COLO668 (cell line): ENCODE results near the gene ZSWIM3.

ENCODE experiments used
- DNase-seq: peaks from one replicate; lab custom pipeline; 2025; ENCODE audit not compliant: unreplicated experiment; lab: John Stamatoyannopoulos, UW

The ZSWIM3 gene

DNA sequence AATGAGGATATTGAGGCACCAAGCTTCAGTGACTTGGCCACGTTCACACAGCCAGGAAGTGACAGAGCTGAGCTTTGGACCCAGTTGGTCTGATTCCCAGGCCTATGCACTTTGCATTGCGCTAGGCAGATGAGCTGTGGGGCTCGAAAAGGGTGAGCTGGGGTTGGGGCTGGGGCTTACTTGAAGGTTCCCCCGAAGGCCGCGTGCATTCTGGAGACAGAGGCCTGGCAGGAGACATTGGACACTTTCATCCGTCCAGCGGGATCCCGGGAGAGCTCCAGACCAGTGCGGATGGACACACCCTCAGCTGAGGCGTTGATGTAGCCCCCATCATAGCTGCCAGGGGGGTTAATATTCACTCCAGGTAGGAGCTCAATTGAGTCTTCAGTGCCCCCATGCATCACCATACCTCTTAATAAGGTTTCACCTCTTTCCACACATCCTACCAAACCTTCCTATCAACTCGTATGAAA is 52.0 kb downstream of the ZSWIM3 start:
- DNase-seq = no peak

DNA sequence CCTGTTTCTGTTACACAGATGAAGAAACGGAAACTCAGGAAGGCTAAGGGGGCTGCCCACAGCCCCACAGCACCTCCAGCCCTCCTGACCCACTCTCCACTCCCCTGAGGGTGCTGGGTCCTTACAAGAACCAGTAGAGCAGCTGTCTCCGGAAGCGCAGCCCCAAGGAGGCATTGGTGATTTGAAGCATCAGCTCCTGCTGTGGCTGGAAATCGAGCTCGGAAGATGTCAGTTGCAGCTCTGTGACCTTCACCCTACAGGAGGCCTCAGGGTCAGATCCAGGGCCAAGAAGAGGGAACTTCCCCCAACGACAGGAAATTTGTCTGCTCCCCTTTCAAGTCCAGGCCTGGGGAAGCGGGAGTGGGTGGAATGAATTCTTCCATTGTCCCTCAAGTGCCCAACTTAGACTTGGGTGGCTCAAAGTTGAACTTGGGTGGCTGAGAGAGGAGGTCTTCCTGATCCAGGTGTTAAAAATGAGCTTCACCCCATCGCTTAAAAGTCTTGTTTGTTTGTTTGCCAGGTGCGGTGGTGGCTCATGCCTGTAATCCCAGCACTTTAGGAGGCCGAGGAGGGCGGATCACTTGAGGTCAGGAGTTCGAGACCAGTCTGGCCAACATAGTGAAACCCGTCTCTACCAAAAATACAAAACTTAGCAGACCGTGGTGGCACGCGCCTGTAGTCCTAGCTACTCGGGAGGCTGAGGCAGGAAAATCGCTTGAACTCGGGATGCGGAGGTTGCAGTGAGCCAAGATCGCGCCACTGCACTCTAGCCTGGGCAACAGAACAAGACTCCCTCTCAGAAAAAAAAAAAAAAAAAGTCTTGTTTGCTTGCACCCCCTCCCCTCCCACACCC is 52.6 kb downstream of the ZSWIM3 start:
- no peak for DNase-seq

DNA sequence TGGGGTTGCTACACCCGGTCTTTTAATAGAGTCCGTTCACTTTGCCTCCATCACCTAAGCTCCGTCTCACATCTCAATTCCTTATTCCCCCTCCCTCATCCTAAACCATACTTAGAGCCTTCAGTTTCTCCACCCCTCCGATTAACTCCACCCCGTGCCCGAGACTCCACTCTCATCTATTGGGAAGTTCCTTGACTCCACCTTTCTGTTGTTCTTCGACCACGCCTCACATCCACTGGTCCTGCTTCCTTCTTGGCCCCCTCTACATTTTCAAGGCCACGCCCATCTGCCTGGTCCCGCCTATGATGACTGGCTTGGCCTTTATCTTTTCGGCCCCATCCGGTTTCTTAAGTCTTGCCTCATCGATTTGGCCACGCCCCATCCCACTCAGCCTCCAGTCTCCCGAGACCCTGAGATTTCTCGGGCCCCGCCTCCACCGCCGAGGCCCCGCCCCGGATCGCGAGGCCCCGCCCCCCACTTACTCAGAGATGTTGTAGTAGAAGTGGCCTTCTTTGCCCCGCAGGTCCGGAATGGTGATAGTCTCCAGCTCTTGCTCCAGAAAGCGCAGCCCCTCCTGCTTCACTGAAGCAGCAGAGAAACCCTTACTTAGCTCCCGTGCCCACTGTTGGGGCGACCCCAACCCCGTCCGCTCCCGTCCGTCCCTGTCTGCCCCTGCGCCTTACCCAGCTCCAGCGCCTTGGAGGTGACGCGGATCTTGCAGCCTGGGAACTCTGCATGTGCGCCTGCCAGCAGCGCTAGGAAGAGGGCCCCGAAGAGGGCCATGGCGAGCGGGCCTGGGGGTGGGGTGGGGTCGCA is 53.5 kb downstream of the ZSWIM3 start:
- peak; percentile 10 for DNase-seq

GRCh38 chr20:45911486-45912343 is 54.3 kb downstream of the ZSWIM3 start, which contains the start of gene PLTP:
PLTP (minus strand) TSS chr20:45912155; CDS start chr20:45911452, 703 bp downstream.
- DNase-seq = no peak

- no peak for DNase-seq
Observed at GRCh38 chr20:45912344-45912682, 54.9 kb downstream of the ZSWIM3 start.

DNA sequence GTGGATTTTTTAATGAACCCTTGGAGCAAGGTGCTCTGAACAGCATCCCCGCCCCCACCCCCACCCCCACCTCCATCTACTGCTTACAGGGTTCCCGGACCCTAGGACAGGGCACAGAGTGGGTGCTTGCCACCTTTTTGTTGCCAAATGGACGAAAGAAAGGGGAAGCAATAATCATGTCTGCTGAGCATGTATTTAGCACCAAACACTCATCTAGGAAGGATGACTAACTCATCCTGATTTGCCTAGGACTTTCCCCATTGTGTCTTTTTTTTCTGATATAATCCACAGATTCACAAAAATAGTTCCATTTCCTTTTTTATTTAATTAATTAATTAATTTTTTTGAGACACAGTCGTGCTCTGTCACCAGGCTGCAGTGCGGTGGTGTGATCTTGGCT is 55.7 kb downstream of the ZSWIM3 start:
- no peak for DNase-seq

GRCh38 chr20:45917790-45918141 is 60.4 kb downstream of the ZSWIM3 start:
- DNase-seq = no peak

GRCh38 chr20:45918182-45918737 is 60.8 kb downstream of the ZSWIM3 start:
- DNase-seq = no peak

DNA sequence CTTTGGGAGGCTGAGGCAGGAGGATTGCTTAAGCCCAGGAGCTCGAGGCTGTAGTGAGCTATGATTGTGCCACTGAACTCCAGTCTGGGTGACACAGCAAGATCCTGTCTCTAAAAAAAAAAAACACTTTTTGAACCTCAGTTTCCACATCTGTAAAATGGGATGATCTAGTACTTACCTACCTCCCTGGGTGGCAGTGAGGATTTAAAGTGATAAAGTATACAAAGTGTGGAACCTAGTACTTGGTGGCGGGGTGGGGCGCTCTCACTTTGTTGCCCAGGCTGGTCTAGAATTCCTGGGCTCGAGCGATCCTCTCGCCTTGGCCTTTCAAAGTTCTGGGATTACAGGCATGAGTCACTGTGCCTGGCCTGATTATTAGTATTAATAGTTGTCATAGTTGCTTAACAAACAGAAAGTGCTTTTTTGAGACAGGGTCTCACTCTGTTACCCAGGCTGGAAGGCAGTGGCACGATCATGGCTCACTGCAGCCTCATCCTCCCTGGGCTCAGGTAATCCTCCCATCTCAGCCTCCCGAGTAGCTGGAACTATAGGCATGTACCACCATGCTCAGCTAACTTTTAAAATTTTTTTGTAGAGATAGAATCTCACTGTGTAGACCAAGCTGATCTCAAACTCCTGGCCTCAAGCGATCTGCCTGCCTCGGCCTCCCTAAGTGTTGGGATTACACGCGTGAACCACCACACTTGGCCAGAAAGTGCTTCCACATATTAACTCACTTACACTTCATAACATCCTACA is 61.5 kb downstream of the ZSWIM3 start:
- DNase-seq = no peak

DNA sequence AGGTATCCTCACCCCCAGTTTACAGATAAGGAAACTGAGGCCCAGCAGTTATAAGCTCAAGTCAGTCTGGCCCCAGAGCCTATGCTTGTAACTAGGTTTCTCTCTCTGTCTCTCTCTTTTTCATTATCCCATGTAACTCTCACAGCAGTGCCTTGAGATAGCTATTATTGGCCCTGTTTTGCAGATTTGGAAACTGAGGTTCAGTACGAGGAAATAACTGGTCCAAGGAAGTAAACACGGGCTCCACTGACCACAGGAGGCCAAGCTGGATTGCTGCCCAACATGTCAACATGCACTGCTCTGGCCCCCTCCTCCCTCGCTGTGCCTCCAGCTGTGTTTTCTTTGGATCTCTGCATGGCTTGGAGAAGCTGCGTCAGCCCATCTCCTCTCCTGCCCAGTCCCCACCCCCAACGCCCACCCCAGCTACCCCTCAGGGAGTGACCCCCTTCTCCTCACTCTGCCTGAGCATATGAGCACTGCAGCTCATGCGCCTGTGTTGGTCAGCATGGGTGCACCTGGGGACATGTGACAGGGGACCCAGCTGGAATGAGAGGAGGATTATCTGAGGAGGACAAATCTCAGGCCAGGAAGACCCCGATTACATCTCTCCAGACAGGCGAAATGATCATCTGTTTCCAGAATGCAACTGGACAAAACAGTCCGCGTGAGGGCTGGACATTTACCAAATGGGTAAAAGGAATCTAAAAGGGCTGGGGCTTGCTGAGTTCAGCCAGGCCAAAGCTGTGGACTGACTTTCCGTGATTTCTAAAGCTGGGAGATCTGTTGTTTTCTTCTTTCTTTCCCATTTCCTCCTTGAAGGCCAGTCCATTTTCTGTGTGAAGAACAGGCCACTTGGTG is 62.4 kb downstream of the ZSWIM3 start:
- no peak for DNase-seq

DNA sequence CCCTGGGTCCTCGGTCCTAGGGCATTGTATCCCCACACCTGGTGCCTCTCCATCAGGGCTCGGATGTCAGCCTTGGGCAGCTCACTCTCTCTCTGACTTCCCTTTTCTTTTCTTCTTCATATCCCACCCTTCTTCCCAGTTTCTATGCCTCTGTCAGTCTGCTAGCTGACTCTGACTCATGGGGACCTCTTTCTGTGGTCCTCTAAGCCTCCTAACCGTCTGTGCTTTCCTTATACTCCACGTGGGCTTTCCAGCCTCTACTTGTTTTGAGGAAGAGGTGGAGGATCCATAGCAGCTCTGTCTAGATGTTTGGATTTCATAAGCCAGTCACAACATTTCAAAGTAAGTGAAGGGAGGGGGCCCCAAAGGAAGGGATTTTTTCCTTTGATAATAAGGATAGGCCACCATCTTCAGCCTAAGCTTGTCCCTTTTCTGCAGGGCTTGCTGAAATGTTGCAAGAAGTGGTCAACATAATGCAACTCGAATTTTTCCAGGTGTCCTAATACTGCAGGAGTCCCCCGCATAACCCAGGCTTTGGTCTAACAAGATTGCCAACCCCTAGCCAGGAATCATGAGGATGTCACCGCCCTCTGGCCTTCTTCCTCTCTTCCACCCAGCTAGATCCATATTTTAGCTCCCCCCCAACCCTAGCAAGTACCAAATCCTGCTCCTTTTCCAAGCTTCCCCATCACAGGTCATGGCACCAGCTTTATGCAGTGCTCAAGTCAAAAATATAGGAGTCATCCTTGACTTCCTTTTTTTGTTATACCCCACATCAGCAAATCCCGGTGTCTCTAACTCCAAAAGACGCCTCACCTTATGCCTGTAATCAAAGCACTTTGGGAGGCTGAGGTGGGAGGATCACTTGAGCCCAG is 63.3 kb downstream of the ZSWIM3 start:
- DNase-seq = no peak

GRCh38 chr20:45921337-45922189 is 64.1 kb downstream of the ZSWIM3 start:
- no peak for DNase-seq

GRCh38 chr20:45924391-45925261 is 67.2 kb downstream of the ZSWIM3 start:
- no peak for DNase-seq

GRCh38 chr20:45925821-45926506 is 68.5 kb downstream of the ZSWIM3 start:
- DNase-seq = no peak

DNA sequence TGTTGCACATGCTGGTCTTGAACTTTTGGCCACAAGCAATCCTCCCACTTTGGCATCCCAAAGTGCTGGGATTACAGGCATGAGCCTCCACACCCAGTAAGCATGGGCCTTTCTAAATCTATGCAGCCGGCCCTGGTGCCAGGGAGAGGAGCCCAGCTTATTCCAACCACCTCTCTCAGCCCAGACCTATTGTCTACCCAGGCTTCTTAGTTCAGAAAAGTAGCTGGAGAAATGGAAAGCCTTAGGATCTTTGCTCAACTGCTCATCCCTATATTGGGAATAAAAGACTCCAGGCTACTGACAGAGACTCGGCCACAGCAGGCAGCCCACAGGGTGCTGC is 69.3 kb downstream of the ZSWIM3 start:
- no peak for DNase-seq
